Gastrocnemius medialis (tissue), 4 donors: ENCODE measurements around the gene PPP1CA. TPM values are rescaled to one million over a fixed set of nuclear protein-coding genes. Genes with fewer than 3 reads are reported as not detected.

ENCODE experiments used
- ATAC-seq, 2 donors: fragments of 150-250 bp; one replicate each; pipeline ENCODE4 v1.9.1; 2016
- DNase-seq, 2 donors: peaks; one replicate each; pipeline ENCODE4 v3.0.0-alpha.2; 2019
- H3K27ac ChIP-seq, 4 donors: fragments of 200-600 bp; sonication (generic); 1 replicate in 1 of 4; 2 replicates in 3 of 4; pipeline ENCODE4 v1.5.1; 2016 to 2018; ENCODE audit warnings: mild to moderate bottlenecking in 2 of 4, moderate library complexity in 1 of 4
- H3K27me3 ChIP-seq, 3 donors: fragments of 200-600 bp; sonication (generic) in 2 of 3; 1 replicate in 1 of 3; 2 replicates in 2 of 3; pipeline versions ENCODE4 v1.5.1 to v1.6.0; 2016 to 2019; ENCODE audit warnings: mild to moderate bottlenecking in 1 of 3, moderate library complexity in 1 of 3
- H3K36me3 ChIP-seq, 2 donors: fragments of 200-600 bp; sonication (generic) in 1 of 2; one replicate each; pipeline ENCODE4 v1.5.1; 2017 to 2018
- H3K4me1 ChIP-seq, 2 donors: fragments of 200-600 bp; sonication (generic) in 1 of 2; one replicate each; pipeline ENCODE4 v1.5.1; 2016 to 2017; ENCODE audit warnings: mild to moderate bottlenecking in 2 of 2
- H3K4me3 ChIP-seq, 4 donors: fragments of 200-600 bp; sonication (generic) in 3 of 4; 1 replicate in 1 of 4; 2 replicates in 3 of 4; pipeline ENCODE4 v1.5.1; 2016 to 2019; ENCODE audit warnings: mild to moderate bottlenecking in 2 of 4
- H3K9me3 ChIP-seq, 3 donors: fragments of 200-600 bp; sonication (generic) in 2 of 3; 1 replicate in 1 of 3; 2 replicates in 2 of 3; pipeline ENCODE4 v1.5.1; 2016 to 2019
- POLR2A ChIP-seq, 2 donors: fragments of 450-650 bp; IDR thresholded peaks; one replicate each; pipeline ENCODE4 v1.6.1; 2017; ENCODE audit warnings: antibody characterized with exemption in 2 of 2, mild to moderate bottlenecking in 2 of 2, moderate library complexity in 2 of 2
- in situ Hi-C, 4 donors: fragments of 200-750 bp; cut with MboI; loops; one replicate each; pipeline versions ENCODE4 v1.15.0 to v1.8.0; 2017; ENCODE audit warnings: low sequenced_read_pairs in 4 of 4
- intact Hi-C: fragments of 100-400 bp; cut with DNase I; formaldehyde crosslinking; loops from one replicate; pipeline ENCODE4 v1.15.1; 2023; ENCODE audit warnings: low total_unique reads
- total RNA-seq, 4 donors: library from RNA; depleted of rRNA; stranded (reverse); fragments of >200 nt; gene quantifications; one replicate each; pipeline versions ENCODE4 v1.1.0 to v1.2.3, GENCODE V29; 2016
- TF ChIP-seq, protein P1 (sequence below), 5 experiments: fragments of 450-650 bp in 3 of 5; fragments of 200-600 bp in 2 of 5; sonication (generic) in 2 of 5; IDR thresholded peaks in 4 of 5; conservative IDR thresholded peaks in 1 of 5; 1 replicate in 4 of 5; 2 replicates in 1 of 5; pipeline ENCODE4 v1.5.1; 2016 to 2019; ENCODE audit warnings: antibody characterized with exemption in 5 of 5, mild to moderate bottlenecking in 3 of 5, moderate library complexity in 3 of 5

Gene PPP1CA
- total RNA-seq, 4 donors from 2014 or later, result 78.4 to 193 (median 124) TPM

DNA sequence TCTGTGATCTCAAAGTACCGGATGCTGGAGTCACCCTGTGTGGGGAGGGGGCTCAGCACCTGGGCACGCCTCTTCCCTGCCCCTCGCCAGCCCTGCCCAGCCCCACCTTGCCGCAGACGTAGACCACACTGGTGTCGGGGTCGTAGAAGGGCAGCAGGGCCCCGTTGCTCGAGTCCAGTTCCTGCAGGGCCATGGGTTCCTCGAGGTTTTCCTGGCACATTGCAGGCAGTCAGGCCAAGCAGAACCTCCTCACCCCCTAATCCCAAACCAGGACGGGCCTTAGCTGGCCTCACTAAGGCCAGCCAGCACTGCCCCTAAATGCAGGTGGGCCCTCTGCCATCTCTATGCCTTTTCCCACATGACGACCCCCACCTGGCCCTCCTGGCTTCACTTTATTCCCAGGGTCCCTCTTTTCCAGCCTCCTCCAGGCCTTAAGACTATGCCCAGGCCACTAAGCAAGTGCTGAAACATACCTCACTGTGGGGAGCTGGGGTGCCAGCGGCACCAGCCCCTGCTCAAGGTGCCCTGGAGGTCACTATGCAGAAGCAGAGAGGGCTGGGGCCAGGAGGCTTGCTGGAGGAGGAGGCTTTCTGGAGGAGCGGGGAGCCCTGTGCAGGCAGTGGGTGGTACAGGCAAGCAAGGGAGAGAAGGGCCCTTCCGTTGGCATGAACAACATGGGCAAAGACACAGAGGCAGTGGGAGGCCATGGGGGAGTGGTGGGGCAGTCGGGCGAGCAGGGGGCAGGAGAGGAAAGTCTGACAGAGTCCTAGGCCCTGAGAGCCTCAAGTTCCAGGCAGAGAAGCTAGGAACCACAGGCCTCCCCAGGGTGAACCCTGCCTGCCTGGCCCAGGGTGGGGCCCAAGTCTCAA, 38.8 kb upstream of the PPP1CA start:
- no peak for TF ChIP-seq POLR2A (IDR thresholded peaks at IDR 0.05)
- TF ChIP-seq, protein P1, sequence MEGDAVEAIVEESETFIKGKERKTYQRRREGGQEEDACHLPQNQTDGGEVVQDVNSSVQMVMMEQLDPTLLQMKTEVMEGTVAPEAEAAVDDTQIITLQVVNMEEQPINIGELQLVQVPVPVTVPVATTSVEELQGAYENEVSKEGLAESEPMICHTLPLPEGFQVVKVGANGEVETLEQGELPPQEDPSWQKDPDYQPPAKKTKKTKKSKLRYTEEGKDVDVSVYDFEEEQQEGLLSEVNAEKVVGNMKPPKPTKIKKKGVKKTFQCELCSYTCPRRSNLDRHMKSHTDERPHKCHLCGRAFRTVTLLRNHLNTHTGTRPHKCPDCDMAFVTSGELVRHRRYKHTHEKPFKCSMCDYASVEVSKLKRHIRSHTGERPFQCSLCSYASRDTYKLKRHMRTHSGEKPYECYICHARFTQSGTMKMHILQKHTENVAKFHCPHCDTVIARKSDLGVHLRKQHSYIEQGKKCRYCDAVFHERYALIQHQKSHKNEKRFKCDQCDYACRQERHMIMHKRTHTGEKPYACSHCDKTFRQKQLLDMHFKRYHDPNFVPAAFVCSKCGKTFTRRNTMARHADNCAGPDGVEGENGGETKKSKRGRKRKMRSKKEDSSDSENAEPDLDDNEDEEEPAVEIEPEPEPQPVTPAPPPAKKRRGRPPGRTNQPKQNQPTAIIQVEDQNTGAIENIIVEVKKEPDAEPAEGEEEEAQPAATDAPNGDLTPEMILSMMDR (IDR thresholded peaks at IDR 0.05 in 4 of 5, conservative IDR thresholded peaks at IDR 0.05 in 1 of 5), result no peak
- H3K27me3 ChIP-seq, result no peaks in the 10 kb centered on the region
- in situ Hi-C loops (no loop called here), intact Hi-C loops (no loop called here)
- peaks cover 4 to 13% of the 10 kb centered on the region in 2 donors for H3K4me1 ChIP-seq
- no peak overlapping the region for H3K4me3 ChIP-seq
- H3K27ac ChIP-seq, result peak overlapping the region; percentile 12 to 68 (median 38)
- no peaks in the 10 kb centered on the region for H3K9me3 ChIP-seq
- ATAC-seq (no peak), DNase-seq (no peak)
- H3K36me3 ChIP-seq, result peaks cover 0 to 3% of the 10 kb centered on the region in 2 donors

DNA sequence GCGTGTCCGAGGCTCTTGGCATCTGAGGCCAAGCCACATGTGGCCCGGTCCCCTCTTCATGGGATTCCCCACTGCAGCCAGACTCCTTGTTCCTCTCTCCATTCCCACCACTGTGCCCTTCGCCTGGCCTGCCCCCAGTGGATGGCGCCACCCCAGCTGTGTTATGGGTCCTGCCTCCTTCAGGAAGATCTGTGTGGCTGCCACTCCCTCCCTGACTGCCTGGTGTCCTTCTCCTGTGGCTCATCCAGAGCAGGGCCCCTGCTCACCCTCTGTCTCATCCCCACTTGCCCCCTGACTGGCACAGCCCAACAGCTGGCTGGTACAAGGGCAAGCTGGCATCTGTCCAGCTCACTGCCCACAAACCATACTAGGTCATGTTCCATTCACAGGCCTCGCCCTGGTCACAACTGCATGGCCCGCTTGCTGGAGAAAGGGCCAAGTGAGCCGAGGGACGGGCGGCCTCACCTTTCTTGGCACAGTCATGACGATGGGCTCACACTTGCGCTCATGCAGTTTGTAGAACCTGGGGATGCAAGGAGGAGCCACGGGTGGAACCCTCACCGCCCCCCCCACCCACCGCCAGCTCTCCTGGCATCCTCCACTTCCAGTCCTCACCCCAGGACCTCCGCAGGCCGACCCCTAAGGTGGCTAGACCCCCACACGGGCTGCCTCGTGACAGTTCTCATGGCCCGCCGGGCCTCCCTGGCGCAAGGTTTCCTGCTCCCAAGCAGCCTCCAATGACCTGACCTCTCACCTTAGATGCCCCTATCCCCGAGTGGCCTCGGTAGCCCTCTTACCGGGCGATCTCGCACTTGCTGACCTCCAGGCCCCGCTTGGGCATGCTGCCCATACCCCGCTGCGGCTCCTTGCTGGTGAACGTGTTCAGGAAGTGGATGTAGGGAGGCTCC, 37.9 kb upstream of the PPP1CA start:
- H3K4me1 ChIP-seq, result peaks cover 4 to 13% of the 10 kb centered on the region in 2 donors
- intact Hi-C loops, result no loop called here
- DNase-seq, result peak in 1 of 2 donors; percentile 52
- H3K4me3 ChIP-seq, result no peak overlapping the region
- peaks cover 0 to 12% of the 10 kb centered on the region in 2 donors for H3K36me3 ChIP-seq
- no peaks in the 10 kb centered on the region for H3K27me3 ChIP-seq
- H3K9me3 ChIP-seq, result no peaks in the 10 kb centered on the region
- ATAC-seq, result no peak
- H3K27ac ChIP-seq, result peak overlapping the region; percentile 12 to 68 (median 38)
- TF ChIP-seq POLR2A (IDR thresholded peaks at IDR 0.05), result no peak
- TF ChIP-seq, protein P1 (IDR thresholded peaks at IDR 0.05 in 4 of 5, conservative IDR thresholded peaks at IDR 0.05 in 1 of 5), result no peak
- in situ Hi-C loops, result no loop called here

DNA sequence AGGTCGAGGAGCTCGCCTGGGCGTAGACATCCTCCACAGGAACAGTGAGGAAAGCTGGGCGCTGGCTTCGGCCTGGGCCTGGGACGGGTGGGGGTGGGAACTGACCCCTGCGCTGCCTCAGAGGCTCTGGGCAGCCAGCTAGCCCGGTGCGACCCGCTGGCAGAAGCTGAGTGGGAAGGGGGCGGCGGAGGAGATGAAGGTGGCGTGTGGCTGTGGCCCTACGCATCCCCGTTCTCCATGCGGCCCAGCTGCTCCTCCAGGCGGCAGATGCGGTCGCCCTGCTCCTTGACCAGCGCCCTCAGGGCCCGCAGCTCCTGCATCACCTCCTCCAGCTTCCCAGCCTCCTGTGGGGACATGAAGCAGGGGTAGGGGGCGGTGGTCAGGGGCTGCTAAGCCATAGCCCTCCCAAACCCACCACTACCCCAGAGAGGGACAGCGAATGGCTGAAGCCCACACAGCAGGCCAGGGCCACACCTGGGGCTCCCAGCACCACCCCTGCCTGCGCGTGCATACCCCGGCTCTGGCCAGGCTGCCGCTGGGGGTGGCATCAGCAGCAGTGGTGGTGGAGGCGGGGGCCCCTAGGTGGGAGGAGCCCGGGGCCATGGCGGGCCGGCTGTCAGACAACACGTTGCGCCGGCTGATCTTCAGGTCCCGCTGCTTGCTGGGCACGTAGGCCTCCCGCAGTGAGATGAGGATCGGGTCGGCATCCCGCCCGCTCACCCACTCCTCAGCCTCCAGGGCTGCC, 36.7 kb upstream of the PPP1CA start:
- in situ Hi-C loops, result no loop called here

DNA sequence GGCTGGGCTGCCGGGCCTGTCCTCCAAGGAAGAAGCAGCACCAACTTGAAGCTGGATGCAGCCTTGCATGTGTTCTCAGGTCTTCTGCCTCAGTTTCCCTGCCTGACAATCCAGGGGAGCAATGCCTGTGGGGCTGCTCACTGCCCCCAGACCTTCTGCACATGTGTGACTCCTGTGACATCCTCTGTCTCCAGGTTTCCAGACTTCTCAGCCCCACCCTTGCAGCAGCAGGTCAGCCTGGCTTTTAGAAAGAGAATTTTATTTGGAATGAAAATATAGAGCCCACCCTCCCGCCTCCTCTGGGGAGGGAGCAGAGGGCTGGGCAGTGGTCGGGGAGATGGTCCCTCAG, 36.1 kb upstream of the PPP1CA start:
- DNase-seq (no peak), ATAC-seq (no peak)
- intact Hi-C loops, result no loop called here
- Histone ChIP-seq H3K9me3 (no peaks in the 10 kb centered on the region), H3K4me3 (no peak overlapping the region), H3K27me3 (no peaks in the 10 kb centered on the region), H3K36me3 (peaks cover 0 to 30% of the 10 kb centered on the region in 2 donors), H3K27ac (no peak overlapping the region), H3K4me1 (peaks cover 4 to 12% of the 10 kb centered on the region in 2 donors)
- in situ Hi-C loops, result no loop called here
- TF ChIP-seq, protein P1 (IDR thresholded peaks at IDR 0.05 in 4 of 5, conservative IDR thresholded peaks at IDR 0.05 in 1 of 5), result no peak
- no peak for TF ChIP-seq POLR2A (IDR thresholded peaks at IDR 0.05)

More for the DNA sequence above, 36.7 kb upstream of the PPP1CA start:
- Histone ChIP-seq H3K27me3 (no peaks in the 10 kb centered on the region), H3K4me3 (no peak overlapping the region), H3K9me3 (no peaks in the 10 kb centered on the region), H3K27ac (peak overlapping the region in 1 of 4 donors; percentile 68), H3K4me1 (peaks cover 4 to 13% of the 10 kb centered on the region in 2 donors), H3K36me3 (peaks cover 0 to 25% of the 10 kb centered on the region in 2 donors)
- ATAC-seq (no peak), DNase-seq (no peak)
- no peak for TF ChIP-seq POLR2A (IDR thresholded peaks at IDR 0.05)
- TF ChIP-seq, protein P1 (IDR thresholded peaks at IDR 0.05 in 4 of 5, conservative IDR thresholded peaks at IDR 0.05 in 1 of 5), result no peak
- intact Hi-C loops, result no loop called here
